ENCODE results near the gene MRAP. TPM values are rescaled to one million over a fixed set of nuclear protein-coding genes. Genes with fewer than 3 reads are reported as not detected.

Gene MRAP
- total RNA-seq, 1 donor from 2014 or later = not detected

GRCh38 chr21:32331444-32332305, 33.0 kb downstream of the MRAP start:
- H3K4me1 Mint-ChIP-seq (ENCODE audit: low read depth) = peaks cover 5% of the 10 kb centered on the region
- intact Hi-C loops (cut with micrococcal nuclease) = no loop called here
- no peaks in the 10 kb centered on the region for H3K27me3 Mint-ChIP-seq (ENCODE audit: low read depth)
- H3K27ac Mint-ChIP-seq = no peak overlapping the region
- H3K9me3 Mint-ChIP-seq = peaks cover 6% of the 10 kb centered on the region
- no peak overlapping the region for H3K4me3 Mint-ChIP-seq (ENCODE audit: low read depth)
- DNase-seq (ENCODE audit: low spot score) = no peak
- peaks cover 92% of the 10 kb centered on the region for H3K36me3 Mint-ChIP-seq (ENCODE audit: low read depth)

GRCh38 chr21:32332463-32332951, 33.9 kb downstream of the MRAP start:
- H3K27ac Mint-ChIP-seq = no peak overlapping the region
- H3K4me1 Mint-ChIP-seq (ENCODE audit: low read depth) = peaks cover 4% of the 10 kb centered on the region
- peaks cover 89% of the 10 kb centered on the region for H3K36me3 Mint-ChIP-seq (ENCODE audit: low read depth)
- no peak for DNase-seq (ENCODE audit: low spot score)
- H3K4me3 Mint-ChIP-seq (ENCODE audit: low read depth) = no peak overlapping the region
- H3K27me3 Mint-ChIP-seq (ENCODE audit: low read depth) = no peaks in the 10 kb centered on the region
- intact Hi-C loops (cut with micrococcal nuclease) = no loop called here
- H3K9me3 Mint-ChIP-seq = peaks cover 4% of the 10 kb centered on the region

- Mint-ChIP-seq H3K4me3 (ENCODE audit: low read depth) (no peak overlapping the region), H3K27me3 (ENCODE audit: low read depth) (no peaks in the 10 kb centered on the region), H3K36me3 (ENCODE audit: low read depth) (peaks cover 86% of the 10 kb centered on the region), H3K9me3 (no peaks in the 10 kb centered on the region), H3K4me1 (ENCODE audit: low read depth) (no peaks in the 10 kb centered on the region), H3K27ac (no peak overlapping the region)
- intact Hi-C loops (cut with micrococcal nuclease) = no loop called here
- no peak for DNase-seq (ENCODE audit: low spot score)
These were observed 35.5 kb downstream of the MRAP start for GRCh38 chr21:32333953-32334673.

- Mint-ChIP-seq H3K27ac (no peak overlapping the region), H3K4me1 (ENCODE audit: low read depth) (no peaks in the 10 kb centered on the region), H3K4me3 (ENCODE audit: low read depth) (no peak overlapping the region), H3K27me3 (ENCODE audit: low read depth) (no peaks in the 10 kb centered on the region), H3K9me3 (no peaks in the 10 kb centered on the region), H3K36me3 (ENCODE audit: low read depth) (peaks cover 81% of the 10 kb centered on the region)
- DNase-seq (ENCODE audit: low spot score) = no peak
- intact Hi-C loops (cut with micrococcal nuclease) = no loop called here
These were observed 36.4 kb downstream of the MRAP start for GRCh38 chr21:32334980-32335531.

- Mint-ChIP-seq H3K36me3 (ENCODE audit: low read depth) (peaks cover 79% of the 10 kb centered on the region), H3K27me3 (ENCODE audit: low read depth) (no peaks in the 10 kb centered on the region), H3K9me3 (no peaks in the 10 kb centered on the region), H3K4me3 (ENCODE audit: low read depth) (no peak overlapping the region), H3K4me1 (ENCODE audit: low read depth) (no peaks in the 10 kb centered on the region), H3K27ac (no peak overlapping the region)
- no peak for DNase-seq (ENCODE audit: low spot score)
- intact Hi-C loops (cut with micrococcal nuclease) = no loop called here
These were observed 37.2 kb downstream of the MRAP start for GRCh38 chr21:32335601-32336575.

- Mint-ChIP-seq H3K27me3 (ENCODE audit: low read depth) (no peaks in the 10 kb centered on the region), H3K4me1 (ENCODE audit: low read depth) (no peaks in the 10 kb centered on the region), H3K27ac (no peak overlapping the region), H3K4me3 (ENCODE audit: low read depth) (no peak overlapping the region), H3K9me3 (no peaks in the 10 kb centered on the region), H3K36me3 (ENCODE audit: low read depth) (peaks cover 81% of the 10 kb centered on the region)
- intact Hi-C loops (cut with micrococcal nuclease) = no loop called here
- no peak for DNase-seq (ENCODE audit: low spot score)
These were observed 38.1 kb downstream of the MRAP start for GRCh38 chr21:32336711-32337110.

GRCh38 chr21:32337206-32337605, 38.6 kb downstream of the MRAP start:
- Mint-ChIP-seq H3K4me3 (ENCODE audit: low read depth) (no peak overlapping the region), H3K4me1 (ENCODE audit: low read depth) (no peaks in the 10 kb centered on the region), H3K36me3 (ENCODE audit: low read depth) (peaks cover 85% of the 10 kb centered on the region), H3K27ac (no peak overlapping the region), H3K27me3 (ENCODE audit: low read depth) (no peaks in the 10 kb centered on the region), H3K9me3 (no peaks in the 10 kb centered on the region)
- intact Hi-C loops (cut with micrococcal nuclease) = no loop called here
- no peak for DNase-seq (ENCODE audit: low spot score)

- intact Hi-C loops (cut with micrococcal nuclease) = no loop called here
- Mint-ChIP-seq H3K27ac (no peak overlapping the region), H3K9me3 (no peaks in the 10 kb centered on the region), H3K4me3 (ENCODE audit: low read depth) (no peak overlapping the region), H3K27me3 (ENCODE audit: low read depth) (no peaks in the 10 kb centered on the region), H3K4me1 (ENCODE audit: low read depth) (no peaks in the 10 kb centered on the region), H3K36me3 (ENCODE audit: low read depth) (peaks cover 84% of the 10 kb centered on the region)
- DNase-seq (ENCODE audit: low spot score) = no peak
These were observed 39.7 kb downstream of the MRAP start for GRCh38 chr21:32338209-32338921.

GRCh38 chr21:32340863-32341848, 42.5 kb downstream of the MRAP start:
- Mint-ChIP-seq H3K9me3 (peaks cover 14% of the 10 kb centered on the region), H3K27me3 (ENCODE audit: low read depth) (no peaks in the 10 kb centered on the region), H3K4me1 (ENCODE audit: low read depth) (no peaks in the 10 kb centered on the region), H3K27ac (no peak overlapping the region), H3K4me3 (ENCODE audit: low read depth) (no peak overlapping the region), H3K36me3 (ENCODE audit: low read depth) (peaks cover 86% of the 10 kb centered on the region)
- intact Hi-C loops (cut with micrococcal nuclease) = no loop called here
- no peak for DNase-seq (ENCODE audit: low spot score)

GRCh38 chr21:32346951-32347350, 48.3 kb downstream of the MRAP start:
- Mint-ChIP-seq H3K4me3 (ENCODE audit: low read depth) (no peak overlapping the region), H3K27me3 (ENCODE audit: low read depth) (no peaks in the 10 kb centered on the region)

GRCh38 chr21:32347351-32347750, 48.7 kb downstream of the MRAP start:
- intact Hi-C loops (cut with micrococcal nuclease) = no loop called here
- DNase-seq (ENCODE audit: low spot score) = no peak
- no peak overlapping the region for H3K4me3 Mint-ChIP-seq (ENCODE audit: low read depth)
- H3K27ac Mint-ChIP-seq = no peak overlapping the region
- H3K27me3 Mint-ChIP-seq (ENCODE audit: low read depth) = no peaks in the 10 kb centered on the region
- H3K4me1 Mint-ChIP-seq (ENCODE audit: low read depth) = no peaks in the 10 kb centered on the region
- peaks cover 87% of the 10 kb centered on the region for H3K36me3 Mint-ChIP-seq (ENCODE audit: low read depth)
- peaks cover 14% of the 10 kb centered on the region for H3K9me3 Mint-ChIP-seq

More at GRCh38 chr21:32346951-32347350, 48.3 kb downstream of the MRAP start:
- peaks cover 86% of the 10 kb centered on the region for H3K36me3 Mint-ChIP-seq (ENCODE audit: low read depth)
- DNase-seq (ENCODE audit: low spot score) = no peak
- H3K9me3 Mint-ChIP-seq = peaks cover 14% of the 10 kb centered on the region
- H3K4me1 Mint-ChIP-seq (ENCODE audit: low read depth) = no peaks in the 10 kb centered on the region
- no peak overlapping the region for H3K27ac Mint-ChIP-seq
- intact Hi-C loops (cut with micrococcal nuclease) = no loop called here
